ENCODE results near the gene TRPV3.

Gene TRPV3

GRCh38 chr17:3529817-3530741, 27.5 kb downstream of the TRPV3 start:
- Histone ChIP-seq H3K4me3 (ENCODE audit: low read length in 2 of 2) (no peak overlapping the region), H3K18ac (ENCODE audit: low read length) (peak overlapping the region; percentile 97)

DNA sequence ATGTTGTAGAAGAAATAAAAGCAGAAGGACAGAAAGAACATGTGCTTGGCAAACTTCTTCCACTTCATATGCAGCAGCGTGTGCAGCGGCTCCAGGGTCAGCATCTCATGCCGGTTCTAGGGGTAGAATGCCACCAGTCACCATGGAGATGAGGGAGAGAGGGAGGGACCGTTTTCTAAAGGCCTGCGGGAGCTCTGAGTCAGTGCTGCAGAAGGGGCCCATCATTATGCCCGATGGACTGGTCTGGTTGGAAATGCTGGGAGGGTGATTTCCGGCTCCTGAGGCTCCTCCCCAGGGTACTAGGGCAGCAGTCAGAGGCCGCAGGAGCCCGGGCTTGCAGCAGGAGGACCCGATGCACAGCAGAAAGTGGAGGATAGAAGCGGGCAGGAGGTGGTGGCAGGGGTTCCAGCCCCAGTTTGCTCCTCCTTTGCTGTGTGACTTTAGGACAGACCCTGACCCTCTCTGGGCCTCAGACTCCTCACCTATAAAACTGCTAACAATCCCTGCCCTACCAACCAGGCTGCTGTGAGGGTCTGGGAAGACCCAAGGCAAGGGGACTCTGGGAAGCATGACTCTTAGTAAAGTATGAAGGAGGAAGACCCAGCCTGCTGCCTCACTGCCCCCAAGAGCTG, 28.6 kb downstream of the TRPV3 start:
- Histone ChIP-seq H3K9me3 (replicated peaks in 1 of 2; ENCODE audit: control insufficient read depth in 2 of 2, insufficient read depth in 1 of 2, low read depth in 1 of 2, low read length in 2 of 2) (no peaks in the 10 kb centered on the region), H3K36me3 (replicated peaks in 1 of 2; ENCODE audit: control insufficient read depth in 2 of 2, insufficient read depth in 2 of 2, low read length in 2 of 2) (no peaks in the 10 kb centered on the region), H4K91ac (ENCODE audit: low read depth, low read length, poor library complexity) (no peak overlapping the region), H3K4ac (ENCODE audit: low read length) (no peak overlapping the region), H2BK5ac (ENCODE audit: low read length) (peak overlapping the region; percentile 83), H3K4me2 (ENCODE audit: insufficient read depth, low read length, poor library complexity, severe bottlenecking) (peak overlapping the region; percentile 34), H2BK15ac (ENCODE audit: low read length) (peak overlapping the region; percentile 51), H3K4me3 (ENCODE audit: low read length in 2 of 2) (peak overlapping the region in 1 of 2 donors; percentile 17), H3K18ac (ENCODE audit: low read length) (peak overlapping the region; percentile 58), H3K14ac (ENCODE audit: low read length) (no peak overlapping the region), H4K8ac (ENCODE audit: low read depth, low read length) (no peak overlapping the region), H3K4me1 (ENCODE audit: control insufficient read depth in 2 of 2, insufficient read depth in 1 of 2, low read depth in 1 of 2, low read length in 2 of 2) (peaks cover 25 to 36% of the 10 kb centered on the region in 2 donors), H2AFZ (ENCODE audit: low read length) (peak overlapping the region; percentile 63), H3K79me1 (ENCODE audit: low read depth, low read length) (peaks cover 1% of the 10 kb centered on the region), H2BK12ac (ENCODE audit: low read length) (no peak overlapping the region), H2AK5ac (ENCODE audit: low read depth, low read length) (peak overlapping the region; percentile 97), H3K23ac (ENCODE audit: low read depth, low read length, poor library complexity) (no peak overlapping the region), H3K9ac (ENCODE audit: low read depth, low read length, poor library complexity) (no peak overlapping the region), H3K27me3 (ENCODE audit: control insufficient read depth in 3 of 3, insufficient read depth in 3 of 3, low read depth in 1 of 3, low read length in 3 of 3) (no peaks in the 10 kb centered on the region), H3K27ac (replicated peaks; ENCODE audit: low read length) (peak overlapping the region; percentile 55), H2BK120ac (ENCODE audit: low read depth, low read length) (peak overlapping the region; percentile 96)
- no CpG with 5 or more reads among the region's 11 CpGs for whole genome bisulfite sequencing, 2 donors (ENCODE audit: extremely low coverage in 2 of 2, insufficient read length in 2 of 2, insufficient replicate concordance in 1 of 2)
- no peak for DNase-seq (ENCODE audit: low spot score)

More at GRCh38 chr17:3529817-3530741, 27.5 kb downstream of the TRPV3 start:
- H3K4me1 ChIP-seq (ENCODE audit: control insufficient read depth in 2 of 2, insufficient read depth in 1 of 2, low read depth in 1 of 2, low read length in 2 of 2): peaks cover 25 to 41% of the 10 kb centered on the region in 2 donors
- peak overlapping the region; percentile 28 for H3K4me2 ChIP-seq (ENCODE audit: insufficient read depth, low read length, poor library complexity, severe bottlenecking)
- peak overlapping the region; percentile 42 for H3K14ac ChIP-seq (ENCODE audit: low read length)
- no peak overlapping the region for H4K8ac ChIP-seq (ENCODE audit: low read depth, low read length)
- H3K9ac ChIP-seq (ENCODE audit: low read depth, low read length, poor library complexity): peak overlapping the region; percentile 61
- peak overlapping the region; percentile 96 for H2BK120ac ChIP-seq (ENCODE audit: low read depth, low read length)
- no peak overlapping the region for H4K91ac ChIP-seq (ENCODE audit: low read depth, low read length, poor library complexity)
- H3K36me3 ChIP-seq (replicated peaks in 1 of 2; ENCODE audit: control insufficient read depth in 2 of 2, insufficient read depth in 2 of 2, low read length in 2 of 2): no peaks in the 10 kb centered on the region
- H3K79me1 ChIP-seq (ENCODE audit: low read depth, low read length): peaks cover 1% of the 10 kb centered on the region
- peak overlapping the region; percentile 33 for H2BK15ac ChIP-seq (ENCODE audit: low read length)
- H3K27me3 ChIP-seq (ENCODE audit: control insufficient read depth in 3 of 3, insufficient read depth in 3 of 3, low read depth in 1 of 3, low read length in 3 of 3): no peaks in the 10 kb centered on the region
- peak overlapping the region; percentile 36 for H3K23ac ChIP-seq (ENCODE audit: low read depth, low read length, poor library complexity)
- H2AFZ ChIP-seq (ENCODE audit: low read length): peak overlapping the region; percentile 84
- peak overlapping the region; percentile 83 for H2BK5ac ChIP-seq (ENCODE audit: low read length)
- no CpG with 5 or more reads among the region's 32 CpGs for WGBS, 2 donors (ENCODE audit: extremely low coverage in 2 of 2, insufficient read length in 2 of 2, insufficient replicate concordance in 1 of 2)
- no peaks in the 10 kb centered on the region for H3K9me3 ChIP-seq (replicated peaks in 1 of 2; ENCODE audit: control insufficient read depth in 2 of 2, insufficient read depth in 1 of 2, low read depth in 1 of 2, low read length in 2 of 2)
- peak overlapping the region; percentile 96 for H2BK12ac ChIP-seq (ENCODE audit: low read length)
- peak overlapping the region; percentile 8 for H3K4ac ChIP-seq (ENCODE audit: low read length)
- H2AK5ac ChIP-seq (ENCODE audit: low read depth, low read length): peak overlapping the region; percentile 97
- H3K27ac ChIP-seq (replicated peaks; ENCODE audit: low read length): peak overlapping the region; percentile 99
- DNase-seq (ENCODE audit: low spot score): peak; percentile 70

- H4K91ac ChIP-seq (ENCODE audit: low read depth, low read length, poor library complexity): no peak overlapping the region
- H3K4me3 ChIP-seq (ENCODE audit: low read length in 2 of 2): peak overlapping the region in 1 of 2 donors; percentile 17
- peak overlapping the region; percentile 63 for H2AFZ ChIP-seq (ENCODE audit: low read length)
- H3K23ac ChIP-seq (ENCODE audit: low read depth, low read length, poor library complexity): no peak overlapping the region
- peak overlapping the region; percentile 53 for H4K8ac ChIP-seq (ENCODE audit: low read depth, low read length)
- peaks cover 1% of the 10 kb centered on the region for H3K79me1 ChIP-seq (ENCODE audit: low read depth, low read length)
- WGBS, 2 donors (ENCODE audit: extremely low coverage in 2 of 2, insufficient read length in 2 of 2, insufficient replicate concordance in 1 of 2): no CpG with 5 or more reads among the region's 14 CpGs
- H3K14ac ChIP-seq (ENCODE audit: low read length): no peak overlapping the region
- DNase-seq (ENCODE audit: low spot score): no peak
- peak overlapping the region; percentile 42 for H2AK5ac ChIP-seq (ENCODE audit: low read depth, low read length)
- H2BK12ac ChIP-seq (ENCODE audit: low read length): no peak overlapping the region
- H3K4ac ChIP-seq (ENCODE audit: low read length): no peak overlapping the region
- no peak overlapping the region for H3K4me2 ChIP-seq (ENCODE audit: insufficient read depth, low read length, poor library complexity, severe bottlenecking)
- H3K27ac ChIP-seq (replicated peaks; ENCODE audit: low read length): no peak overlapping the region
- no peaks in the 10 kb centered on the region for H3K9me3 ChIP-seq (replicated peaks in 1 of 2; ENCODE audit: control insufficient read depth in 2 of 2, insufficient read depth in 1 of 2, low read depth in 1 of 2, low read length in 2 of 2)
- H2BK5ac ChIP-seq (ENCODE audit: low read length): no peak overlapping the region
- H3K18ac ChIP-seq (ENCODE audit: low read length): peak overlapping the region; percentile 76
- H3K27me3 ChIP-seq (ENCODE audit: control insufficient read depth in 3 of 3, insufficient read depth in 3 of 3, low read depth in 1 of 3, low read length in 3 of 3): no peaks in the 10 kb centered on the region
- no peaks in the 10 kb centered on the region for H3K36me3 ChIP-seq (replicated peaks in 1 of 2; ENCODE audit: control insufficient read depth in 2 of 2, insufficient read depth in 2 of 2, low read length in 2 of 2)
- H3K9ac ChIP-seq (ENCODE audit: low read depth, low read length, poor library complexity): no peak overlapping the region
- peak overlapping the region; percentile 48 for H2BK120ac ChIP-seq (ENCODE audit: low read depth, low read length)
- H3K4me1 ChIP-seq (ENCODE audit: control insufficient read depth in 2 of 2, insufficient read depth in 1 of 2, low read depth in 1 of 2, low read length in 2 of 2): peaks cover 25 to 36% of the 10 kb centered on the region in 2 donors
- peak overlapping the region; percentile 5 for H2BK15ac ChIP-seq (ENCODE audit: low read length)
These were observed 29.2 kb downstream of the TRPV3 start for GRCh38 chr17:3528403-3528851.

GRCh38 chr17:3527896-3528295, 29.7 kb downstream of the TRPV3 start:
- no peaks in the 10 kb centered on the region for H3K9me3 ChIP-seq (replicated peaks in 1 of 2; ENCODE audit: control insufficient read depth in 2 of 2, insufficient read depth in 1 of 2, low read depth in 1 of 2, low read length in 2 of 2)
- H3K27me3 ChIP-seq (ENCODE audit: control insufficient read depth in 3 of 3, insufficient read depth in 3 of 3, low read depth in 1 of 3, low read length in 3 of 3): no peaks in the 10 kb centered on the region
- WGBS, 2 donors (ENCODE audit: extremely low coverage in 2 of 2, insufficient read length in 2 of 2, insufficient replicate concordance in 1 of 2): no CpG with 5 or more reads among the region's 8 CpGs
- no peak overlapping the region for H3K23ac ChIP-seq (ENCODE audit: low read depth, low read length, poor library complexity)
- peak overlapping the region; percentile 8 for H2BK12ac ChIP-seq (ENCODE audit: low read length)
- peaks cover 25 to 36% of the 10 kb centered on the region in 2 donors for H3K4me1 ChIP-seq (ENCODE audit: control insufficient read depth in 2 of 2, insufficient read depth in 1 of 2, low read depth in 1 of 2, low read length in 2 of 2)
- H3K18ac ChIP-seq (ENCODE audit: low read length): peak overlapping the region; percentile 76
- DNase-seq (ENCODE audit: low spot score): no peak
- peaks cover 1% of the 10 kb centered on the region for H3K79me1 ChIP-seq (ENCODE audit: low read depth, low read length)
- no peak overlapping the region for H2BK5ac ChIP-seq (ENCODE audit: low read length)
- peak overlapping the region; percentile 48 for H2BK120ac ChIP-seq (ENCODE audit: low read depth, low read length)
- H3K4me3 ChIP-seq (ENCODE audit: low read length in 2 of 2): no peak overlapping the region
- no peak overlapping the region for H3K4ac ChIP-seq (ENCODE audit: low read length)
- H2AK5ac ChIP-seq (ENCODE audit: low read depth, low read length): peak overlapping the region; percentile 42
- H4K91ac ChIP-seq (ENCODE audit: low read depth, low read length, poor library complexity): no peak overlapping the region
- no peak overlapping the region for H3K4me2 ChIP-seq (ENCODE audit: insufficient read depth, low read length, poor library complexity, severe bottlenecking)
- peak overlapping the region; percentile 5 for H2BK15ac ChIP-seq (ENCODE audit: low read length)
- no peak overlapping the region for H3K27ac ChIP-seq (replicated peaks; ENCODE audit: low read length)
- H3K9ac ChIP-seq (ENCODE audit: low read depth, low read length, poor library complexity): no peak overlapping the region
- no peak overlapping the region for H3K14ac ChIP-seq (ENCODE audit: low read length)
- peak overlapping the region; percentile 63 for H2AFZ ChIP-seq (ENCODE audit: low read length)
- no peak overlapping the region for H4K8ac ChIP-seq (ENCODE audit: low read depth, low read length)
- no peaks in the 10 kb centered on the region for H3K36me3 ChIP-seq (replicated peaks in 1 of 2; ENCODE audit: control insufficient read depth in 2 of 2, insufficient read depth in 2 of 2, low read length in 2 of 2)

Measured in neuronal stem cell (in vitro differentiated cells).